Neuron (in vitro differentiated cells): ENCODE data around the gene BHLHE41.

Experiments used
- H2AFZ ChIP-seq: one replicate; pipeline ENCODE4 v1.6.1; 2013; ENCODE audit warnings: low read depth, mild to moderate bottlenecking, inconsistent platforms, low read length, moderate library complexity
- H3K27me3 ChIP-seq: one replicate; pipeline ENCODE4 v1.6.1; 2013; ENCODE audit warnings: low read length; ENCODE audit not compliant: insufficient read depth
- H3K36me3 ChIP-seq: one replicate; pipeline ENCODE4 v1.6.1; 2013; ENCODE audit warnings: low read length; ENCODE audit not compliant: insufficient read depth
- H3K4me1 ChIP-seq: one replicate; pipeline ENCODE4 v1.6.1; 2013; ENCODE audit warnings: low read length; ENCODE audit not compliant: insufficient read depth
- H3K4me3 ChIP-seq: 2 replicates; pipeline ENCODE4 v1.5.1; 2013; ENCODE audit warnings: mild to moderate bottlenecking, low read length, moderate library complexity
- H3K9me3 ChIP-seq: one replicate; pipeline ENCODE4 v1.6.1; 2013; ENCODE audit warnings: low read length

Gene BHLHE41

GRCh38 chr12:26116829-26117715 lies 7.8 kb downstream of the BHLHE41 start:
- peaks cover 19% of the 10 kb centered on the region for H3K27me3 ChIP-seq
- no peak overlapping the region for H3K4me3 ChIP-seq
- no peaks in the 10 kb centered on the region for H3K9me3 ChIP-seq
- peaks cover 18% of the 10 kb centered on the region for H3K4me1 ChIP-seq
- no peak overlapping the region for H2AFZ ChIP-seq
- H3K36me3 ChIP-seq = no peaks in the 10 kb centered on the region

- H3K27me3 ChIP-seq = peaks cover 4% of the 10 kb centered on the region
- H3K4me1 ChIP-seq = peaks cover 18% of the 10 kb centered on the region
- H2AFZ ChIP-seq = peak overlapping the region; percentile 95
- H3K36me3 ChIP-seq = no peaks in the 10 kb centered on the region
- no peaks in the 10 kb centered on the region for H3K9me3 ChIP-seq
- peak overlapping the region; percentile 65 for H3K4me3 ChIP-seq
These were observed 10.0 kb downstream of the BHLHE41 start for GRCh38 chr12:26114720-26115401.

- Histone ChIP-seq H3K27me3 (peaks cover 4% of the 10 kb centered on the region), H3K4me3 (peak overlapping the region; percentile 65), H2AFZ (peak overlapping the region; percentile 95), H3K4me1 (peaks cover 18% of the 10 kb centered on the region), H3K36me3 (no peaks in the 10 kb centered on the region), H3K9me3 (no peaks in the 10 kb centered on the region)
These were observed 10.8 kb downstream of the BHLHE41 start for GRCh38 chr12:26113853-26114719.

- H3K36me3 ChIP-seq = no peaks in the 10 kb centered on the region
- H3K4me3 ChIP-seq = peak overlapping the region; percentile 65
- H3K9me3 ChIP-seq = no peaks in the 10 kb centered on the region
- H3K27me3 ChIP-seq = peaks cover 4% of the 10 kb centered on the region
- no peak overlapping the region for H2AFZ ChIP-seq
- H3K4me1 ChIP-seq = peaks cover 18% of the 10 kb centered on the region
These were observed 11.6 kb downstream of the BHLHE41 start for GRCh38 chr12:26113181-26113654.

- peaks cover 4% of the 10 kb centered on the region for H3K27me3 ChIP-seq
- no peaks in the 10 kb centered on the region for H3K9me3 ChIP-seq
- H3K36me3 ChIP-seq = no peaks in the 10 kb centered on the region
- peaks cover 18% of the 10 kb centered on the region for H3K4me1 ChIP-seq
- H2AFZ ChIP-seq = no peak overlapping the region
- H3K4me3 ChIP-seq = no peak overlapping the region
These were observed 12.1 kb downstream of the BHLHE41 start for GRCh38 chr12:26112703-26113147.

- Histone ChIP-seq H3K4me3 (no peak overlapping the region), H3K4me1 (peaks cover 18% of the 10 kb centered on the region), H3K27me3 (peaks cover 4% of the 10 kb centered on the region), H2AFZ (no peak overlapping the region), H3K9me3 (no peaks in the 10 kb centered on the region), H3K36me3 (no peaks in the 10 kb centered on the region)
These were observed 12.6 kb downstream of the BHLHE41 start for GRCh38 chr12:26112232-26112631.

- Histone ChIP-seq H3K9me3 (no peaks in the 10 kb centered on the region), H3K4me1 (peaks cover 15% of the 10 kb centered on the region), H2AFZ (no peak overlapping the region), H3K27me3 (peaks cover 4% of the 10 kb centered on the region), H3K4me3 (no peak overlapping the region), H3K36me3 (no peaks in the 10 kb centered on the region)
These were observed 15.4 kb downstream of the BHLHE41 start for GRCh38 chr12:26109343-26109881.

GRCh38 chr12:26108915-26109314 lies 15.9 kb downstream of the BHLHE41 start:
- Histone ChIP-seq H2AFZ (no peak overlapping the region), H3K4me3 (no peak overlapping the region)

GRCh38 chr12:26106347-26106746 lies 18.5 kb downstream of the BHLHE41 start:
- no peak overlapping the region for H2AFZ ChIP-seq
- no peaks in the 10 kb centered on the region for H3K4me1 ChIP-seq
- H3K36me3 ChIP-seq = no peaks in the 10 kb centered on the region
- H3K27me3 ChIP-seq = no peaks in the 10 kb centered on the region
- no peak overlapping the region for H3K4me3 ChIP-seq
- no peaks in the 10 kb centered on the region for H3K9me3 ChIP-seq

More at GRCh38 chr12:26108915-26109314, 15.9 kb downstream of the BHLHE41 start:
- Histone ChIP-seq H3K27me3 (peaks cover 4% of the 10 kb centered on the region), H3K36me3 (no peaks in the 10 kb centered on the region), H3K4me1 (peaks cover 15% of the 10 kb centered on the region), H3K9me3 (no peaks in the 10 kb centered on the region)

GRCh38 chr12:26102953-26103352 lies 21.9 kb downstream of the BHLHE41 start:
- Histone ChIP-seq H3K4me3 (no peak overlapping the region), H3K36me3 (no peaks in the 10 kb centered on the region), H3K9me3 (no peaks in the 10 kb centered on the region), H3K27me3 (no peaks in the 10 kb centered on the region), H3K4me1 (no peaks in the 10 kb centered on the region), H2AFZ (no peak overlapping the region)

GRCh38 chr12:26101763-26102162 lies 23.1 kb downstream of the BHLHE41 start:
- Histone ChIP-seq H3K4me1 (no peaks in the 10 kb centered on the region), H2AFZ (no peak overlapping the region), H3K9me3 (no peaks in the 10 kb centered on the region), H3K4me3 (no peak overlapping the region), H3K27me3 (no peaks in the 10 kb centered on the region), H3K36me3 (no peaks in the 10 kb centered on the region)

- no peaks in the 10 kb centered on the region for H3K27me3 ChIP-seq
- no peaks in the 10 kb centered on the region for H3K9me3 ChIP-seq
- no peaks in the 10 kb centered on the region for H3K36me3 ChIP-seq
- H3K4me3 ChIP-seq = no peak overlapping the region
- H3K4me1 ChIP-seq = no peaks in the 10 kb centered on the region
- no peak overlapping the region for H2AFZ ChIP-seq
These were observed 23.5 kb downstream of the BHLHE41 start for GRCh38 chr12:26101350-26101734.
